ENCODE measurements around the gene OR4K15. TPM values are rescaled to one million over a fixed set of nuclear protein-coding genes. Genes with fewer than 3 reads are reported as not detected.
"Not testable (repeated sequence)": the region's sequence is repeated elsewhere in the genome, so short reads cannot be mapped to it uniquely, and the experiment has no call there.

Gene OR4K15
- total RNA-seq, 1 experiment from 2014 or later = not detected

DNA sequence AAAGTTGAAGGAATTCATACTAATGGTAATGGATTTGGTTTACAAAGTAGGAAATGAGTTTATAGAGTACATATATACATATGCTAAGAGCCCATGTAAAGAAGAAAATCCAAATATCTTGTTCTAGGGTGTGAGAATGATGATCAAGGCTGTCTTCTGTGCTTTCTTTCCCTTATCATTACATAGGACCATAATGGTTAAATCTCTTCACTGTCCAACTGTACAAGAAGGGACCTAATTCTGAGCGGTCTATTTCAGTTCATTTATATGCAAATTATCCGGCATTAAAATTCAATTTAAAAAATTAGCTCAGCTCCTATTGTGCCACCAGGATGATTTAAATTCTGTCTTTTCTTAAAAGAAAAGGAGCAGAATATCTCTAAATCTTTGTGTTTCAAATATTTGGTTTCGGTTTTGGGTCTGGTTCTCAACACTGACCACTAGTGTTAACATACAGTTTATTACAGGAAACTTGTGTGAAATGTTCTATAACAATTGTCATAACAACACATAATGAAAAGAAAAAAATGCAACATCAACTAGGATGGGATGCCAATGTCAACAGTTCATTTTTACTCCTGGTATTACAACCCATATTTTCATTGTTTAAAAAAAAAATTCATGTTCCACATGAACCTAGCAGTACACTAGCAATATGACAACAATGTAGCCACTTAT is 27.8 kb upstream of the OR4K15 start:
- Histone ChIP-seq H3K4me1 (no peaks in the 10 kb centered on the region), H3K9me3 (no peaks in the 10 kb centered on the region), H3K27me3 (replicated peaks; ENCODE audit: control insufficient read depth, insufficient read depth, low read length) (no peaks in the 10 kb centered on the region), H3K4me3 (ENCODE audit: low read depth, low read length) (no peak overlapping the region), H3K36me3 (ENCODE audit: control insufficient read depth, insufficient read depth, low read length) (no peaks in the 10 kb centered on the region)
- no peak overlapping the region for H3K4me3 Mint-ChIP-seq (ENCODE audit: unreplicated experiment)
- no TSS peak for BruUV-seq (replicated peaks)
- H3K9me3 Mint-ChIP-seq (ENCODE audit: unreplicated experiment) = no peaks in the 10 kb centered on the region
- ChIA-PET POLR2A (no interaction called here), CTCF (no interaction called here)
- no peak overlapping the region for H3K27ac Mint-ChIP-seq (ENCODE audit: unreplicated experiment)
- H3K4me1 Mint-ChIP-seq (ENCODE audit: low read depth, unreplicated experiment) = no peaks in the 10 kb centered on the region
- intact Hi-C loops (cut with micrococcal nuclease; ENCODE audit: unreplicated experiment) = no loop called here
- no peaks in the 10 kb centered on the region for H3K27me3 Mint-ChIP-seq (ENCODE audit: insufficient read depth, unreplicated experiment)
- H3K36me3 Mint-ChIP-seq (ENCODE audit: insufficient read depth, unreplicated experiment) = no peaks in the 10 kb centered on the region
- DNase-seq = no peak
- TF ChIP-seq, protein P1, sequence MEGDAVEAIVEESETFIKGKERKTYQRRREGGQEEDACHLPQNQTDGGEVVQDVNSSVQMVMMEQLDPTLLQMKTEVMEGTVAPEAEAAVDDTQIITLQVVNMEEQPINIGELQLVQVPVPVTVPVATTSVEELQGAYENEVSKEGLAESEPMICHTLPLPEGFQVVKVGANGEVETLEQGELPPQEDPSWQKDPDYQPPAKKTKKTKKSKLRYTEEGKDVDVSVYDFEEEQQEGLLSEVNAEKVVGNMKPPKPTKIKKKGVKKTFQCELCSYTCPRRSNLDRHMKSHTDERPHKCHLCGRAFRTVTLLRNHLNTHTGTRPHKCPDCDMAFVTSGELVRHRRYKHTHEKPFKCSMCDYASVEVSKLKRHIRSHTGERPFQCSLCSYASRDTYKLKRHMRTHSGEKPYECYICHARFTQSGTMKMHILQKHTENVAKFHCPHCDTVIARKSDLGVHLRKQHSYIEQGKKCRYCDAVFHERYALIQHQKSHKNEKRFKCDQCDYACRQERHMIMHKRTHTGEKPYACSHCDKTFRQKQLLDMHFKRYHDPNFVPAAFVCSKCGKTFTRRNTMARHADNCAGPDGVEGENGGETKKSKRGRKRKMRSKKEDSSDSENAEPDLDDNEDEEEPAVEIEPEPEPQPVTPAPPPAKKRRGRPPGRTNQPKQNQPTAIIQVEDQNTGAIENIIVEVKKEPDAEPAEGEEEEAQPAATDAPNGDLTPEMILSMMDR (IDR thresholded peaks at IDR 0.05; ENCODE audit: insufficient read depth in 1 of 2, low read depth in 1 of 2, low read length in 1 of 2, severe bottlenecking in 1 of 2, unreplicated experiment in 1 of 2) = peak in 1 of 2 experiments; percentile 4

DNA sequence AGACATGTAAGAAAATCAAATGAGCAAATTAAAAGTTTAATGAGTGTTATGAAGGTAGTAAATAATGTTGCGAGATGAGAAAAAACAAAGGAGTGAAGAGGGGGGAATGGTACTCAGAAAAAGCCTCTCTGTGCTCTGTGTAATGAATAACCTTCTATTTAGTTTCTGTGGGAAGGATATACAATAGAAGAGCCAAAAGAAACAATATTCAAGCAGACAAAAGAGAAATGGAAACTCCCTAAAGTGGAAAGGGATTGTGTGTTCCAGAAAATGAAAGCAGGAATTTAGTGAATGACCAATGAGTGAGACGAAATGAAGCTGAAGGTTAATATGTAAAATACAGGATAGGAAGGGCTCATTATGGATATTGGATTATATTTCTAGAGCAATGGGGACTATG is 26.2 kb upstream of the OR4K15 start:
- TF ChIP-seq, protein P1 (IDR thresholded peaks at IDR 0.05; ENCODE audit: insufficient read depth in 1 of 2, low read depth in 1 of 2, low read length in 1 of 2, severe bottlenecking in 1 of 2, unreplicated experiment in 1 of 2) = no peak
- H3K4me1 ChIP-seq = no peaks in the 10 kb centered on the region
- H3K4me3 Mint-ChIP-seq (ENCODE audit: unreplicated experiment) = no peak overlapping the region
- H3K36me3 ChIP-seq (ENCODE audit: control insufficient read depth, insufficient read depth, low read length) = no peaks in the 10 kb centered on the region
- intact Hi-C loops (cut with micrococcal nuclease; ENCODE audit: unreplicated experiment) = no loop called here
- no peaks in the 10 kb centered on the region for H3K9me3 Mint-ChIP-seq (ENCODE audit: unreplicated experiment)
- POLR2A ChIA-PET = no interaction called here
- H3K27me3 ChIP-seq (replicated peaks; ENCODE audit: control insufficient read depth, insufficient read depth, low read length) = no peaks in the 10 kb centered on the region
- no peak overlapping the region for H3K27ac Mint-ChIP-seq (ENCODE audit: unreplicated experiment)
- H3K27me3 Mint-ChIP-seq (ENCODE audit: insufficient read depth, unreplicated experiment) = no peaks in the 10 kb centered on the region
- CTCF ChIA-PET = no interaction called here
- BruUV-seq (replicated peaks) = no TSS peak
- no peak for DNase-seq
- H3K9me3 ChIP-seq = no peaks in the 10 kb centered on the region
- H3K4me1 Mint-ChIP-seq (ENCODE audit: low read depth, unreplicated experiment) = no peaks in the 10 kb centered on the region
- no peaks in the 10 kb centered on the region for H3K36me3 Mint-ChIP-seq (ENCODE audit: insufficient read depth, unreplicated experiment)
- H3K4me3 ChIP-seq (ENCODE audit: low read depth, low read length) = no peak overlapping the region

DNA sequence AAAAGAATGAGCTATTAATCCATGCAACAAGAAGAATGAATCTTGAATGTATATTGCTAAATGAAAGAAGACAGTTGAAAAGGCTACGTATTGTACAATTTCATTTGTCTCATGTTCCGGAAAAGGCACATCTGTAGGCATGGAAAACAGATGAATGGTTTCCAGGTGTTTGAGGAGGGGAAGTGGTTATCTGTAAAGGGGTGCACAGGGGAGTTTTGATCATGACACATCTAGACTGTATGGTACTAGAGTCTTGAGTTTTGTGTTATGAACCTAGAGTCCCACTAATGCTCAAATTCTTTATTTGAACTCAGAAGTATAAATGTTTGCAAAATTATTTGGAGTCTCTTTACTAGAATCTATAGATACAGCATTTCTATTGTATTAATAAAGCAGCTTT is 5.7 kb upstream of the OR4K15 start:
- DNase-seq; H3K36me3 Mint-ChIP-seq (ENCODE audit: insufficient read depth, unreplicated experiment); BruUV-seq (replicated peaks); H3K27me3 Mint-ChIP-seq (ENCODE audit: insufficient read depth, unreplicated experiment); H3K9me3 Mint-ChIP-seq (ENCODE audit: unreplicated experiment); H3K4me3 ChIP-seq (ENCODE audit: low read depth, low read length); intact Hi-C loops (cut with micrococcal nuclease; ENCODE audit: unreplicated experiment); H3K9me3 ChIP-seq; H3K4me1 ChIP-seq; H3K27ac Mint-ChIP-seq (ENCODE audit: unreplicated experiment); H3K4me1 Mint-ChIP-seq (ENCODE audit: low read depth, unreplicated experiment); POLR2A ChIA-PET; H3K4me3 Mint-ChIP-seq (ENCODE audit: unreplicated experiment); H3K36me3 ChIP-seq (ENCODE audit: control insufficient read depth, insufficient read depth, low read length); CTCF ChIA-PET; H3K27me3 ChIP-seq (replicated peaks; ENCODE audit: control insufficient read depth, insufficient read depth, low read length): not testable (repeated sequence)

DNA sequence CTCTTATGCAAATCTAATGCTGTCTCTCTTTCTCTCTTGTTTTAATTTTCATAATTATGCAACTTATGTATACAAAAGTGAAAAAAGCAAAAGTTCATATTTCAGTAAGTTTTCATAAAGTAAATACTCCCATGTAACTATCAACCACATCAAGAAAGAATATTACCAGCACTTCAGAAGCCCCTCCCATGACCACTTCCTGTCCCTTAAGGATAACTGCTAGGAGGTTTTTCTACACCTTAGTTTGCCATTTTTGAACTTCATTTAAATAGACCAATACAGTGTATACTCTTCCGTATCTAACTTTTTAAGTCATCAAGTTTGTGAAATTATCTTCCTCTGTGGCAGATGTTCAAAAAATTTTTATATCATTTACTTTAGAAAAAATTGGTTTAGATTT is 547 bp upstream of the OR4K15 start:
- no peak overlapping the region for H3K4me3 Mint-ChIP-seq (ENCODE audit: unreplicated experiment)
- Histone ChIP-seq H3K4me3 (ENCODE audit: low read depth, low read length) (no peak overlapping the region), H3K27me3 (replicated peaks; ENCODE audit: control insufficient read depth, insufficient read depth, low read length) (no peaks in the 10 kb centered on the region), H3K36me3 (ENCODE audit: control insufficient read depth, insufficient read depth, low read length) (no peaks in the 10 kb centered on the region), H3K4me1 (no peaks in the 10 kb centered on the region), H3K9me3 (no peaks in the 10 kb centered on the region)
- TF ChIP-seq, protein P1 (IDR thresholded peaks at IDR 0.05; ENCODE audit: insufficient read depth in 1 of 2, low read depth in 1 of 2, low read length in 1 of 2, severe bottlenecking in 1 of 2, unreplicated experiment in 1 of 2) = no peak
- intact Hi-C loops (cut with micrococcal nuclease; ENCODE audit: unreplicated experiment) = no loop called here
- H3K9me3 Mint-ChIP-seq (ENCODE audit: unreplicated experiment) = no peaks in the 10 kb centered on the region
- CTCF ChIA-PET = no interaction called here
- POLR2A ChIA-PET = no interaction called here
- no peak overlapping the region for H3K27ac Mint-ChIP-seq (ENCODE audit: unreplicated experiment)
- no peak for DNase-seq
- no TSS peak for BruUV-seq (replicated peaks)
- H3K27me3 Mint-ChIP-seq (ENCODE audit: insufficient read depth, unreplicated experiment) = no peaks in the 10 kb centered on the region
- no peaks in the 10 kb centered on the region for H3K4me1 Mint-ChIP-seq (ENCODE audit: low read depth, unreplicated experiment)
- no peaks in the 10 kb centered on the region for H3K36me3 Mint-ChIP-seq (ENCODE audit: insufficient read depth, unreplicated experiment)
